ENCODE results near the gene RNASET2.

DNA sequence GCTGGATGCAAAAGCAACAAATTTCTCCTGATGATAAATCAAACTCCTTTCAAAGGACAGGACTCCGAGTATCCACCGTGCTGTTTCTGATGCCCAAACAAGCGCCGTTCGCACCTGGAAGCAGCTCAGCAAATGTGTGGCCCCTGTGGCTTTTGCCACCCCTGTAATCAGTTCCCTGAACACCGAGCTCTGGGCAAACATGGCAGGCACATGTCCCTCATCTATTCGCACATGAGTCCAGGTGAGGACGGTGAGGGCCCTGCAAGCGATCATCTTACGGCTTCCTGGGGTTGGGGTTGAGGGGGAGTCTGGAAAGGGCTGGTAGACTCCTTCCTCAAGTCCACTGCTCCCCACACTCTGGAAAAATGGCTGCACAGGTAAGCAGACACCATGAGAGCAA is 23.7 kb downstream of the RNASET2 start:
- TF ChIP-seq, protein P1, sequence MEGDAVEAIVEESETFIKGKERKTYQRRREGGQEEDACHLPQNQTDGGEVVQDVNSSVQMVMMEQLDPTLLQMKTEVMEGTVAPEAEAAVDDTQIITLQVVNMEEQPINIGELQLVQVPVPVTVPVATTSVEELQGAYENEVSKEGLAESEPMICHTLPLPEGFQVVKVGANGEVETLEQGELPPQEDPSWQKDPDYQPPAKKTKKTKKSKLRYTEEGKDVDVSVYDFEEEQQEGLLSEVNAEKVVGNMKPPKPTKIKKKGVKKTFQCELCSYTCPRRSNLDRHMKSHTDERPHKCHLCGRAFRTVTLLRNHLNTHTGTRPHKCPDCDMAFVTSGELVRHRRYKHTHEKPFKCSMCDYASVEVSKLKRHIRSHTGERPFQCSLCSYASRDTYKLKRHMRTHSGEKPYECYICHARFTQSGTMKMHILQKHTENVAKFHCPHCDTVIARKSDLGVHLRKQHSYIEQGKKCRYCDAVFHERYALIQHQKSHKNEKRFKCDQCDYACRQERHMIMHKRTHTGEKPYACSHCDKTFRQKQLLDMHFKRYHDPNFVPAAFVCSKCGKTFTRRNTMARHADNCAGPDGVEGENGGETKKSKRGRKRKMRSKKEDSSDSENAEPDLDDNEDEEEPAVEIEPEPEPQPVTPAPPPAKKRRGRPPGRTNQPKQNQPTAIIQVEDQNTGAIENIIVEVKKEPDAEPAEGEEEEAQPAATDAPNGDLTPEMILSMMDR (optimal IDR thresholded peaks at IDR 0.05 in 1 of 3, IDR thresholded peaks at IDR 0.05 in 1 of 3, conservative IDR thresholded peaks at IDR 0.05 in 1 of 3; ENCODE audit: extremely low read depth in 1 of 3, insufficient read depth in 2 of 3, low read length in 3 of 3) = no peak
- no peak for TF ChIP-seq EZH2 (IDR thresholded peaks at IDR 0.05; ENCODE audit: low read length)

Data from keratinocyte (primary cell).